OCI-LY3 (cell line): ENCODE measurements around the gene RAB8B.

Source experiments
- EZH2phosphoT487 ChIP-seq: fragments of 200-600 bp; shearing (Covaris generic); IDR thresholded peaks from 2 replicates; pipeline ENCODE4 v1.6.1; 2018; ENCODE audit warnings: antibody characterized with exemption, mixed run types, low read depth
- TF ChIP-seq, protein P1 (sequence below): fragments of 200-600, 300-600 bp; sonication (generic); IDR thresholded peaks from 2 replicates; pipeline ENCODE4 v1.5.1; 2014; ENCODE audit warnings: antibody characterized with exemption, low read length, low read depth

DNA sequence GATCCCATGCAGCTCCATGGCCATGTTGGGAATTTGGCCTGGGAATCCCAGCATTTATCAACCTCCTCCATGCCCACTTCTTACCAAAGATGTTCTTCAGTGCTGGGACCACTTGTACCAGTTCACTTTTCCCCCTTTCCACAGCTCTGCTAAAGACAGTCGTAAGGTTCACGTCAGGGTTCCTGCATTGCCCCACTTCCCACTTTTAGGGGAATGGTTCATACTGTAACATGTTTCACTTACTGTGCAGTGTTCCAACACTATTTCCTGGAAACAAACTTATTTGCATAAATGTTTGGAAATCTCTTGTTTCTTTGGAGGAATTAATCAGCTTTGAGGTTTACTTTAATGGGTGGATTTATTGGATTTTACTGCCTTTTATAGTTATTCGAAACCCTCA lies 105.0 kb downstream of the RAB8B start:
- TF ChIP-seq, protein P1, sequence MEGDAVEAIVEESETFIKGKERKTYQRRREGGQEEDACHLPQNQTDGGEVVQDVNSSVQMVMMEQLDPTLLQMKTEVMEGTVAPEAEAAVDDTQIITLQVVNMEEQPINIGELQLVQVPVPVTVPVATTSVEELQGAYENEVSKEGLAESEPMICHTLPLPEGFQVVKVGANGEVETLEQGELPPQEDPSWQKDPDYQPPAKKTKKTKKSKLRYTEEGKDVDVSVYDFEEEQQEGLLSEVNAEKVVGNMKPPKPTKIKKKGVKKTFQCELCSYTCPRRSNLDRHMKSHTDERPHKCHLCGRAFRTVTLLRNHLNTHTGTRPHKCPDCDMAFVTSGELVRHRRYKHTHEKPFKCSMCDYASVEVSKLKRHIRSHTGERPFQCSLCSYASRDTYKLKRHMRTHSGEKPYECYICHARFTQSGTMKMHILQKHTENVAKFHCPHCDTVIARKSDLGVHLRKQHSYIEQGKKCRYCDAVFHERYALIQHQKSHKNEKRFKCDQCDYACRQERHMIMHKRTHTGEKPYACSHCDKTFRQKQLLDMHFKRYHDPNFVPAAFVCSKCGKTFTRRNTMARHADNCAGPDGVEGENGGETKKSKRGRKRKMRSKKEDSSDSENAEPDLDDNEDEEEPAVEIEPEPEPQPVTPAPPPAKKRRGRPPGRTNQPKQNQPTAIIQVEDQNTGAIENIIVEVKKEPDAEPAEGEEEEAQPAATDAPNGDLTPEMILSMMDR = no peak
- no peak for TF ChIP-seq EZH2phosphoT487
